Ovary (tissue), 9 donors: Measurements from ENCODE around the gene PAK5. TPM values are rescaled to one million over a fixed set of nuclear protein-coding genes. Genes with fewer than 3 reads are reported as not detected.

Experiments
- DNase-seq, 5 donors: peaks; one replicate each; pipeline ENCODE4 v3.0.0-alpha.2; 2019 to 2020
- H3K27ac ChIP-seq, 2 donors: fragments of 200-600 bp; one replicate each; pipeline versions ENCODE4 v1.5.1 to v1.8.0; 2019 to 2022
- H3K27me3 ChIP-seq: fragments of 200-600 bp; one replicate; pipeline ENCODE4 v1.8.0; 2022
- H3K36me3 ChIP-seq: fragments of 200-600 bp; sonication (generic); one replicate; pipeline ENCODE4 v1.5.1; 2019
- H3K4me1 ChIP-seq: one replicate; pipeline ENCODE4 v1.8.1; 2013; ENCODE audit warnings: mild to moderate bottlenecking, moderate library complexity; ENCODE audit not compliant: insufficient read depth
- H3K4me3 ChIP-seq: fragments of 200-600 bp; sonication (generic); one replicate; pipeline ENCODE4 v1.5.1; 2017
- H3K9me3 ChIP-seq, 2 donors: fragments of 200-600 bp in 1 of 2; sonication (generic) in 1 of 2; one replicate each; pipeline versions ENCODE4 v1.5.1 to v1.8.1; 2013 to 2019; ENCODE audit warnings: mild to moderate bottlenecking in 1 of 2, moderate library complexity in 1 of 2
- CTCF ChIP-seq, 3 donors: fragments of 450-650 bp in 2 of 3; fragments of 200-600 bp in 1 of 3; IDR thresholded peaks; one replicate each; pipeline versions ENCODE4 v1.5.1 to v1.8.0; 2016 to 2022; ENCODE audit warnings: antibody characterized with exemption in 3 of 3, mild to moderate bottlenecking in 1 of 3
- EP300 ChIP-seq: sonication (generic); formaldehyde crosslinking; IDR thresholded peaks from one replicate; pipeline ENCODE4 v1.6.1; 2017; ENCODE audit warnings: antibody characterized with exemption
- POLR2A ChIP-seq: fragments of 450-650 bp; IDR thresholded peaks from one replicate; pipeline ENCODE4 v1.6.1; 2017; ENCODE audit warnings: antibody characterized with exemption, mild to moderate bottlenecking, moderate library complexity
- WGBS, 3 donors: extraction: QIAGEN DNeasy Blood & Tissue Kit in 1 of 3; methylation state at CpG; one replicate each; pipeline versions ENCODE4 v1.1.5 to v1.1.7; 2013 to 2017; 5-methylcytosine and 5-hydroxymethylcytosine counted together
- intact Hi-C, 4 donors: fragments of 100-400 bp; cut with DNase I; formaldehyde crosslinking; loops; one replicate each; pipeline versions ENCODE4 v1.11.0 to v1.15.1; 2022 to 2023
- polyA plus RNA-seq, 2 donors: library from polyadenylated mRNA; stranded (reverse); fragments of 200-250 nt in 1 of 2; fragments of 350-450 nt in 1 of 2; fragmentation: Illumina TruSeq in 1 of 2; extraction: RNeasy Lipid Tissue Mini Kit (QIAGEN cat#74804) in 1 of 2; gene quantifications; one replicate each; pipeline ENCODE4 v1.2.3, GENCODE V29; 2013 to 2014
- total RNA-seq, 7 donors: library from RNA; depleted of rRNA in 2 of 7; stranded (reverse); fragments of >200 nt in 2 of 7; fragmentation: NEBNext Ultra II Directional in 3 of 7; extraction: Animal tissue kit (Norgen Biotek cat#: 25700) in 3 of 7; gene quantifications; one replicate each; pipeline versions ENCODE4 v1.1.0 to v1.2.4, GENCODE V29; 2016 to 2023
- donor health status: DM: no; HTN: no; CAD: no; lungs with moderate emphysema.
- donor health status: DM: no; HTN: no; CAD: no.
- donor health status: Bipolar disorder and iron deficiency.
- donor health status: DM: yes; HTN: yes; CAD: no.
- donor health status: DM: no; HTN: no; CAD: no.
- donor health status: DM: yes; HTN: yes; CAD: no.

Gene PAK5
- total and polyA plus RNA-seq, 9 donors: under 0.01 to 0.47 (median 0.10) TPM; not detected in 2

- intact Hi-C loops: no loop called here
- Histone ChIP-seq H3K36me3 (no peaks in the 10 kb centered on the region), H3K27me3 (no peaks in the 10 kb centered on the region), H3K9me3 (no peaks in the 10 kb centered on the region), H3K4me1 (no peaks in the 10 kb centered on the region), H3K4me3 (no peak overlapping the region), H3K27ac (no peak overlapping the region)
- DNase-seq: no peak
- TF ChIP-seq EP300: no peak
- no peak for TF ChIP-seq CTCF (IDR thresholded peaks at IDR 0.05)
- TF ChIP-seq POLR2A: no peak
- WGBS, 3 donors: 80 to 88% (median 86%) methylated on average over 1 of the region's 1 CpG
These were observed 243.1 kb downstream of the PAK5 start for GRCh38 chr20:9595763-9596162.

- H3K27ac ChIP-seq: no peak overlapping the region
- intact Hi-C loops: no loop called here
- no peaks in the 10 kb centered on the region for H3K9me3 ChIP-seq
- H3K27me3 ChIP-seq: no peaks in the 10 kb centered on the region
- 36 to 57% (median 51%) methylated on average over 1 of the region's 1 CpG for WGBS, 3 donors
- TF ChIP-seq POLR2A (no peak), CTCF (IDR thresholded peaks at IDR 0.05) (no peak), EP300 (no peak)
- H3K4me3 ChIP-seq: no peak overlapping the region
- no peaks in the 10 kb centered on the region for H3K36me3 ChIP-seq
- H3K4me1 ChIP-seq: no peaks in the 10 kb centered on the region
- no peak for DNase-seq
These were observed 244.5 kb downstream of the PAK5 start for GRCh38 chr20:9594284-9594875.

GRCh38 chr20:9592419-9592818, 246.5 kb downstream of the PAK5 start:
- intact Hi-C loops: no loop called here
- no peak overlapping the region for H3K4me3 ChIP-seq
- no peaks in the 10 kb centered on the region for H3K27me3 ChIP-seq
- H3K9me3 ChIP-seq: no peaks in the 10 kb centered on the region
- H3K4me1 ChIP-seq: no peaks in the 10 kb centered on the region
- H3K27ac ChIP-seq: no peak overlapping the region
- WGBS, 3 donors: 34 to 56% (median 37%) methylated on average over 1 of the region's 1 CpG
- no peak for TF ChIP-seq CTCF (IDR thresholded peaks at IDR 0.05)
- TF ChIP-seq POLR2A: no peak
- TF ChIP-seq EP300: no peak
- no peak for DNase-seq
- H3K36me3 ChIP-seq: no peaks in the 10 kb centered on the region

GRCh38 chr20:9591080-9591479, 247.8 kb downstream of the PAK5 start:
- Histone ChIP-seq H3K4me3 (no peak overlapping the region), H3K36me3 (no peaks in the 10 kb centered on the region), H3K27me3 (no peaks in the 10 kb centered on the region), H3K4me1 (no peaks in the 10 kb centered on the region), H3K27ac (no peak overlapping the region), H3K9me3 (no peaks in the 10 kb centered on the region)
- no peak for DNase-seq
- TF ChIP-seq CTCF (IDR thresholded peaks at IDR 0.05) (no peak), POLR2A (no peak), EP300 (no peak)
- intact Hi-C loops: no loop called here
